GM12801 (cell line): ENCODE measurements around the gene PDE4D.

Experiments used
- CTCF ChIP-seq: IDR thresholded peaks from one replicate; pipeline ENCODE4 v1.5.1; 2011; ENCODE audit warnings: control low read depth; ENCODE audit not compliant: insufficient read length; ENCODE audit errors: extremely low read depth

The PDE4D gene

GRCh38 chr5:59161221-59162105 is 732.1 kb downstream of the PDE4D start:
- TF ChIP-seq CTCF: no peak

- TF ChIP-seq CTCF: no peak
Observed at GRCh38 chr5:59158637-59159391, 734.7 kb downstream of the PDE4D start.

GRCh38 chr5:59158165-59158564 is 735.4 kb downstream of the PDE4D start:
- no peak for TF ChIP-seq CTCF

GRCh38 chr5:59157068-59157467 is 736.5 kb downstream of the PDE4D start:
- no peak for TF ChIP-seq CTCF

GRCh38 chr5:59152701-59153245 is 740.8 kb downstream of the PDE4D start:
- no peak for TF ChIP-seq CTCF

- TF ChIP-seq CTCF: no peak
Observed at GRCh38 chr5:59151162-59151889, 742.2 kb downstream of the PDE4D start.

GRCh38 chr5:59149827-59150226 is 743.7 kb downstream of the PDE4D start:
- no peak for TF ChIP-seq CTCF
